ENCODE results near the gene IRX4.

DNA sequence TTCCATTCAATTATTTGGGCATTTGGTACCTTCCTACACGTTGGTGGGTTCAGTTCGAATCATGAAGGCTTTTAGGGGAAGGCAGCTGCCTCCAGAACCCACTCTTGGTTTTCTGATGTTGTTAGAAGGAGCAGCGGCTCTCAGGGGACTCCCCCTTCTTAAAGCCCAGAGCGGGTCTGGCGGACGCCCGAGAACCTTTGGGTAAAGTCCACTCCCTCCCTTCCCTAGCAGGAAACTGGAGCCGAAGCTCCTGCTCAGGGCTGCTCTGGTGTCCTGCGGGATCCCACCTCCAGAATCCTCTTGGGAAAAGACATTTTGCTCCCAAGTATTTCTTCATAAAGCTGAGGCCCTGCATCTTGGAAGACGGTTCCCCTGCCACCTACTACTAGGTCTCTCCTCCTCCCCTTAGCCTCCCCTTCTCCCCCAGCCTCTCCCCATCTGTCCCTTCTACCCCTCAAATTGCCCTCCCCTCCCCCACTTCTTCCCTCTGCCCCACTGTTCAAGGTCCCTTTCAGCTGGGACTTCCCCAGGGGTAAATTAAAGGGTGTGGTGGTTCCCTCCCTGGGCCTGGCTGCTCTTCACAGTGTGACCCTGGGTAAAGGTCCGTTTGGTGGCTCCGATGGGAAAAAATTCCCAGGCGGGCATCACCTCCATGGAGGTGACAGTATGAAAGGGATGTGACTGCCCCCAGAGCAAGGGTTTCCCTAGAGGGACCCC, 9.3 kb downstream of the IRX4 start:
- no peak for TF ChIP-seq CBFB (CRISPR knock-in tag; IDR thresholded peaks at IDR 0.05)
- TF ChIP-seq EZH2 (IDR thresholded peaks at IDR 0.05; ENCODE audit: borderline replicate concordance, low read depth, low read length) = no peak
- TF ChIP-seq GABPA (tag; conservative IDR thresholded peaks at IDR 0.05; ENCODE audit: low read depth) = no peak
- TF ChIP-seq, protein P1, sequence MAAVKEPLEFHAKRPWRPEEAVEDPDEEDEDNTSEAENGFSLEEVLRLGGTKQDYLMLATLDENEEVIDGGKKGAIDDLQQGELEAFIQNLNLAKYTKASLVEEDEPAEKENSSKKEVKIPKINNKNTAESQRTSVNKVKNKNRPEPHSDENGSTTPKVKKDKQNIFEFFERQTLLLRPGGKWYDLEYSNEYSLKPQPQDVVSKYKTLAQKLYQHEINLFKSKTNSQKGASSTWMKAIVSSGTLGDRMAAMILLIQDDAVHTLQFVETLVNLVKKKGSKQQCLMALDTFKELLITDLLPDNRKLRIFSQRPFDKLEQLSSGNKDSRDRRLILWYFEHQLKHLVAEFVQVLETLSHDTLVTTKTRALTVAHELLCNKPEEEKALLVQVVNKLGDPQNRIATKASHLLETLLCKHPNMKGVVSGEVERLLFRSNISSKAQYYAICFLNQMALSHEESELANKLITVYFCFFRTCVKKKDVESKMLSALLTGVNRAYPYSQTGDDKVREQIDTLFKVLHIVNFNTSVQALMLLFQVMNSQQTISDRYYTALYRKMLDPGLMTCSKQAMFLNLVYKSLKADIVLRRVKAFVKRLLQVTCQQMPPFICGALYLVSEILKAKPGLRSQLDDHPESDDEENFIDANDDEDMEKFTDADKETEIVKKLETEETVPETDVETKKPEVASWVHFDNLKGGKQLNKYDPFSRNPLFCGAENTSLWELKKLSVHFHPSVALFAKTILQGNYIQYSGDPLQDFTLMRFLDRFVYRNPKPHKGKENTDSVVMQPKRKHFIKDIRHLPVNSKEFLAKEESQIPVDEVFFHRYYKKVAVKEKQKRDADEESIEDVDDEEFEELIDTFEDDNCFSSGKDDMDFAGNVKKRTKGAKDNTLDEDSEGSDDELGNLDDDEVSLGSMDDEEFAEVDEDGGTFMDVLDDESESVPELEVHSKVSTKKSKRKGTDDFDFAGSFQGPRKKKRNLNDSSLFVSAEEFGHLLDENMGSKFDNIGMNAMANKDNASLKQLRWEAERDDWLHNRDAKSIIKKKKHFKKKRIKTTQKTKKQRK (IDR thresholded peaks at IDR 0.05; ENCODE audit: borderline replicate concordance, low read depth, low read length) = no peak

All from K562 (cell line).